Neural cell (in vitro differentiated cells): ENCODE results near the gene RAP1GAP2. TPM values are rescaled to one million over a fixed set of nuclear protein-coding genes. Genes with fewer than 3 reads are reported as not detected.

Source experiments
- H2AFZ ChIP-seq: fragments of 200-600, 300-800 bp; sonication (generic), shearing (Covaris generic); 2 replicates; pipeline ENCODE4 v1.6.0; 2014; ENCODE audit warnings: low read depth, mild to moderate bottlenecking, antibody characterized with exemption, low read length, moderate library complexity
- H3F3A ChIP-seq: fragments of 200-600 bp; shearing (Covaris generic); 2 replicates; pipeline ENCODE4 v1.6.1; 2016; ENCODE audit warnings: mild to moderate bottlenecking, moderate library complexity, mixed read lengths, antibody characterized with exemption, low read length; ENCODE audit not compliant: insufficient read depth, poor library complexity, severe bottlenecking
- H3K27ac ChIP-seq: fragments of 200-600, 300-800 bp; sonication (generic), shearing (Covaris generic); 2 replicates; pipeline ENCODE4 v1.5.1; 2014; ENCODE audit warnings: mild to moderate bottlenecking, low read length, moderate library complexity
- H3K27me3 ChIP-seq: fragments of 300-800, 200-600 bp; sonication (generic), shearing (Covaris generic); 2 replicates; pipeline ENCODE4 v1.6.0; 2014; ENCODE audit warnings: mild to moderate bottlenecking, low read depth, low read length, moderate library complexity; ENCODE audit not compliant: insufficient read depth
- H3K36me3 ChIP-seq: fragments of 300-800, 200-600 bp; sonication (generic), shearing (Covaris generic); 2 replicates; pipeline ENCODE4 v1.5.1; 2014; ENCODE audit warnings: mild to moderate bottlenecking, antibody characterized with exemption, low read length, moderate library complexity; ENCODE audit not compliant: insufficient read depth
- H3K4me2 ChIP-seq: fragments of 300-800, 200-600 bp; sonication (generic), shearing (Covaris generic); 2 replicates; pipeline ENCODE4 v1.6.0; 2014; ENCODE audit warnings: mild to moderate bottlenecking, low read length
- H3K4me3 ChIP-seq: fragments of 300-800, 200-600 bp; sonication (generic), shearing (Covaris generic); 2 replicates; pipeline ENCODE4 v1.5.1; 2014; ENCODE audit warnings: mild to moderate bottlenecking, low read length, moderate library complexity
- H3K79me2 ChIP-seq: fragments of 200-600 bp; shearing (Covaris generic); replicated peaks from 2 replicates; pipeline ENCODE4 v1.6.0; 2014; ENCODE audit warnings: mild to moderate bottlenecking, low read length, moderate library complexity; ENCODE audit not compliant: insufficient read depth
- H3K9ac ChIP-seq: fragments of 300-800, 200-600 bp; sonication (generic), shearing (Covaris generic); 2 replicates; pipeline ENCODE4 v1.6.1; 2016; ENCODE audit warnings: mild to moderate bottlenecking, low read length, mixed read lengths
- H3K9me2 ChIP-seq: fragments of 200-600 bp; shearing (Covaris generic); 2 replicates; pipeline ENCODE4 v1.6.1; 2016; ENCODE audit warnings: mild to moderate bottlenecking, low read length, mixed read lengths; ENCODE audit not compliant: insufficient read depth
- H3K9me3 ChIP-seq: fragments of 200-600, 300-800 bp; sonication (generic), shearing (Covaris generic); 2 replicates; pipeline ENCODE4 v1.6.1; 2016; ENCODE audit warnings: mild to moderate bottlenecking, mixed run types, low read length, moderate library complexity, mixed read lengths
- H4K20me1 ChIP-seq: fragments of 200-600 bp; shearing (Covaris generic); 2 replicates; pipeline ENCODE4 v1.6.1; 2016; ENCODE audit warnings: mild to moderate bottlenecking, mixed run types; ENCODE audit not compliant: insufficient read depth
- CTCF ChIP-seq: fragments of 450-650 bp; IDR thresholded peaks from 2 replicates; pipeline ENCODE4 v1.5.1; 2014; ENCODE audit warnings: antibody characterized with exemption, mild to moderate bottlenecking, moderate library complexity; ENCODE audit not compliant: poor library complexity, severe bottlenecking
- EZH2 ChIP-seq: fragments of 200-600, 300-800 bp; shearing (Covaris generic), sonication (generic); IDR thresholded peaks from 2 replicates; pipeline ENCODE4 v1.6.1; 2014; ENCODE audit warnings: antibody characterized with exemption, low read length, borderline replicate concordance, mild to moderate bottlenecking; ENCODE audit not compliant: insufficient read depth, poor library complexity, severe bottlenecking
- MXI1 ChIP-seq: fragments of 450-650 bp; conservative IDR thresholded peaks from 2 replicates; pipeline ENCODE4 v1.6.1; 2014; ENCODE audit warnings: antibody characterized with exemption, mild to moderate bottlenecking; ENCODE audit not compliant: poor library complexity, severe bottlenecking
- POLR2AphosphoS5 ChIP-seq: IDR thresholded peaks from 2 replicates; pipeline ENCODE4 v1.6.1; 2012
- REST ChIP-seq: IDR thresholded peaks from 2 replicates; pipeline ENCODE4 v1.6.1; 2012; ENCODE audit warnings: borderline replicate concordance
- SMC3 ChIP-seq: fragments of 450-650 bp; conservative IDR thresholded peaks from 2 replicates; pipeline ENCODE4 v1.6.1; 2014; ENCODE audit warnings: antibody characterized with exemption, mild to moderate bottlenecking, moderate library complexity; ENCODE audit not compliant: poor library complexity
- TAF1 ChIP-seq: IDR thresholded peaks from 2 replicates; pipeline ENCODE4 v1.6.1; 2012; ENCODE audit warnings: low read depth
- polyA plus RNA-seq: library from polyadenylated mRNA; depleted of rRNA; stranded (reverse); fragments of >200 nt; gene quantifications from 2 replicates; pipeline ENCODE4 v1.2.3, GENCODE V29; 2014

The RAP1GAP2 gene
- polyA plus RNA-seq, 1 donor from 2014 or later = 14.8 TPM

GRCh38 chr17:2982854-2983253, 186.6 kb downstream of the RAP1GAP2 start:
- TF ChIP-seq MXI1 (no peak), POLR2AphosphoS5 (no peak), EZH2 (no peak), SMC3 (no peak), REST (no peak), TAF1 (no peak)
- no peaks in the 10 kb centered on the region for H3K79me2 ChIP-seq
- H3K4me3 ChIP-seq = no peak overlapping the region
- H3K9me3 ChIP-seq = no peaks in the 10 kb centered on the region
- H3F3A ChIP-seq = no peaks in the 10 kb centered on the region
- no peak overlapping the region for H3K4me2 ChIP-seq
- no peak overlapping the region for H3K9ac ChIP-seq
- no peaks in the 10 kb centered on the region for H3K27me3 ChIP-seq
- H3K27ac ChIP-seq = no peak overlapping the region
- no peaks in the 10 kb centered on the region for H4K20me1 ChIP-seq
- H3K36me3 ChIP-seq = no peaks in the 10 kb centered on the region
- no peak overlapping the region for H2AFZ ChIP-seq
- no peaks in the 10 kb centered on the region for H3K9me2 ChIP-seq

- no peaks in the 10 kb centered on the region for H3K79me2 ChIP-seq
- H2AFZ ChIP-seq = no peak overlapping the region
- H3F3A ChIP-seq = no peaks in the 10 kb centered on the region
- H3K27me3 ChIP-seq = no peaks in the 10 kb centered on the region
- TF ChIP-seq MXI1 (no peak), SMC3 (no peak), TAF1 (no peak)
- no peak overlapping the region for H3K9ac ChIP-seq
- no peaks in the 10 kb centered on the region for H4K20me1 ChIP-seq
- H3K36me3 ChIP-seq = no peaks in the 10 kb centered on the region
- no peak overlapping the region for H3K4me3 ChIP-seq
- H3K9me3 ChIP-seq = no peaks in the 10 kb centered on the region
- H3K9me2 ChIP-seq = no peaks in the 10 kb centered on the region
- no peak overlapping the region for H3K27ac ChIP-seq
- no peak overlapping the region for H3K4me2 ChIP-seq
These were observed 187.0 kb downstream of the RAP1GAP2 start for GRCh38 chr17:2983255-2983654.

- Histone ChIP-seq H3F3A (no peaks in the 10 kb centered on the region), H3K27me3 (no peaks in the 10 kb centered on the region), H3K79me2 (no peaks in the 10 kb centered on the region), H2AFZ (no peak overlapping the region), H3K4me3 (no peak overlapping the region), H4K20me1 (no peaks in the 10 kb centered on the region), H3K9me2 (no peaks in the 10 kb centered on the region), H3K9ac (no peak overlapping the region), H3K27ac (no peak overlapping the region), H3K36me3 (no peaks in the 10 kb centered on the region), H3K9me3 (no peaks in the 10 kb centered on the region), H3K4me2 (no peak overlapping the region)
- no peak for TF ChIP-seq CTCF
These were observed 189.1 kb downstream of the RAP1GAP2 start for GRCh38 chr17:2985318-2985717.
